Measurements from ENCODE around the gene C3AR1. TPM values are rescaled to one million over a fixed set of nuclear protein-coding genes. Genes with fewer than 3 reads are reported as not detected.

Gene C3AR1
- polyA plus RNA-seq, 1 donor (not counting 4 experiments of a cell fraction or from before 2014, with no cell fraction given), result 0.60 TPM

GRCh38 chr12:8077207-8077606, 11.0 kb upstream of the C3AR1 start:
- DNase-seq (ENCODE audit: low read depth, low spot score) (no peak), FAIRE-seq (peak; percentile 84)
- H3K27ac ChIP-seq (ENCODE audit: control insufficient read depth, insufficient read depth, low read length), result no peak overlapping the region

GRCh38 chr12:8076366-8076765, 10.2 kb upstream of the C3AR1 start:
- no peak for TF ChIP-seq CTCF (optimal IDR thresholded peaks at IDR 0.05 in 1 of 3, IDR thresholded peaks at IDR 0.05 in 1 of 3, conservative IDR thresholded peaks at IDR 0.05 in 1 of 3; ENCODE audit: extremely low read depth in 1 of 3, insufficient read depth in 2 of 3, low read length in 3 of 3)
- no peak for TF ChIP-seq EZH2 (IDR thresholded peaks at IDR 0.05; ENCODE audit: low read length)
- Histone ChIP-seq H3K9me1 (ENCODE audit: control insufficient read depth, extremely low read depth, insufficient read depth, low read length) (no peaks in the 10 kb centered on the region), H3K4me1 (ENCODE audit: control insufficient read depth, extremely low read depth, insufficient read depth, low read length) (peaks cover 18% of the 10 kb centered on the region), H3K4me3 (ENCODE audit: control insufficient read depth in 2 of 3, extremely low read depth in 1 of 3, insufficient read depth in 2 of 3, low read depth in 1 of 3, low read length in 3 of 3) (no peak overlapping the region), H3K27ac (ENCODE audit: control insufficient read depth, insufficient read depth, low read length) (no peak overlapping the region), H3K36me3 (ENCODE audit: control insufficient read depth in 2 of 2, extremely low read depth in 1 of 2, insufficient read depth in 2 of 2, low read length in 2 of 2) (no peaks in the 10 kb centered on the region), H2AFZ (ENCODE audit: control insufficient read depth, low read length) (no peak overlapping the region), H3K4me2 (ENCODE audit: control insufficient read depth, extremely low read depth, insufficient read depth, low read depth, low read length) (no peak overlapping the region), H3K9ac (ENCODE audit: control insufficient read depth, extremely low read depth, insufficient read depth, low read length) (no peak overlapping the region), H3K27me3 (ENCODE audit: control insufficient read depth, extremely low read depth, insufficient read depth, low read length) (no peaks in the 10 kb centered on the region), H4K20me1 (ENCODE audit: control insufficient read depth, extremely low read depth, insufficient read depth, low read length) (no peaks in the 10 kb centered on the region), H3K79me2 (ENCODE audit: control insufficient read depth, insufficient read depth, low read length) (peaks cover 2% of the 10 kb centered on the region), H3K9me3 (ENCODE audit: control insufficient read depth, low read depth, low read length) (no peaks in the 10 kb centered on the region)
- no peak for FAIRE-seq
- dilution Hi-C loops (cut with MboI; ENCODE audit: extremely low pct_ligation_motif_present, low sequenced_read_pairs), result no loop called here
- no peak for DNase-seq (ENCODE audit: low read depth, low spot score)

More at GRCh38 chr12:8077207-8077606, 11.0 kb upstream of the C3AR1 start:
- H4K20me1 ChIP-seq (ENCODE audit: control insufficient read depth, extremely low read depth, insufficient read depth, low read length), result no peaks in the 10 kb centered on the region
- no peak for TF ChIP-seq CTCF (optimal IDR thresholded peaks at IDR 0.05 in 1 of 3, IDR thresholded peaks at IDR 0.05 in 1 of 3, conservative IDR thresholded peaks at IDR 0.05 in 1 of 3; ENCODE audit: extremely low read depth in 1 of 3, insufficient read depth in 2 of 3, low read length in 3 of 3)
- TF ChIP-seq EZH2 (IDR thresholded peaks at IDR 0.05; ENCODE audit: low read length), result no peak
- no peak overlapping the region for H3K4me3 ChIP-seq (ENCODE audit: control insufficient read depth in 2 of 3, extremely low read depth in 1 of 3, insufficient read depth in 2 of 3, low read depth in 1 of 3, low read length in 3 of 3)
- no peaks in the 10 kb centered on the region for H3K9me1 ChIP-seq (ENCODE audit: control insufficient read depth, extremely low read depth, insufficient read depth, low read length)
- H3K79me2 ChIP-seq (ENCODE audit: control insufficient read depth, insufficient read depth, low read length), result peaks cover 7% of the 10 kb centered on the region
- peak overlapping the region; percentile 36 for H3K4me2 ChIP-seq (ENCODE audit: control insufficient read depth, extremely low read depth, insufficient read depth, low read depth, low read length)
- no peak overlapping the region for H2AFZ ChIP-seq (ENCODE audit: control insufficient read depth, low read length)
- H3K36me3 ChIP-seq (ENCODE audit: control insufficient read depth in 2 of 2, extremely low read depth in 1 of 2, insufficient read depth in 2 of 2, low read length in 2 of 2), result no peaks in the 10 kb centered on the region
- H3K4me1 ChIP-seq (ENCODE audit: control insufficient read depth, extremely low read depth, insufficient read depth, low read length), result peaks cover 18% of the 10 kb centered on the region
- dilution Hi-C loops (cut with MboI; ENCODE audit: extremely low pct_ligation_motif_present, low sequenced_read_pairs), result no loop called here
- no peaks in the 10 kb centered on the region for H3K9me3 ChIP-seq (ENCODE audit: control insufficient read depth, low read depth, low read length)
- no peak overlapping the region for H3K9ac ChIP-seq (ENCODE audit: control insufficient read depth, extremely low read depth, insufficient read depth, low read length)
- H3K27me3 ChIP-seq (ENCODE audit: control insufficient read depth, extremely low read depth, insufficient read depth, low read length), result no peaks in the 10 kb centered on the region

Measured in keratinocyte (primary cell).